ENCODE results near the gene TUBB6. TPM values are rescaled to one million over a fixed set of nuclear protein-coding genes. Genes with fewer than 3 reads are reported as not detected.

Gene TUBB6
- total and polyA plus RNA-seq, 9 donors: 230 to 347 (median 284) TPM

DNA sequence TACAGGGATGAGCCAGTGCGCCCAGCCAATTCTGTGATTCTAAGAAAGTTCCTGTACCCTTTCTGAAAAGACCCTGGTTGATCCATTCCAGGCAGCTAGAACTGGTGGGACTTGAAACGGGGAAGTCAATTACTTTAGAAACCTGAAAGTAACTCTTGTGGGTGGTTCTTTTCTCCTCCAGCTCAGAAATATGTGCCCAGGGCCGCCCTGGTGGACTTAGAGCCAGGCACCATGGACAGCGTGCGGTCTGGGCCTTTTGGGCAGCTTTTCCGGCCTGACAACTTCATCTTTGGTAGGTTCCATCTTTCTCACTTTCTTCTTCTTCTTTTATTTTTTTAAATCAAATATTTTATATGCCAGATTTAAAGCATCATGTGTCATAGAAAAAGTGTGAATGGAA lies 2.7 kb downstream of the TUBB6 start:
- WGBS (ENCODE audit: insufficient coverage): 79% methylated on average over 2 of the region's 6 CpGs
- Histone ChIP-seq H3K36me3 (ENCODE audit: control insufficient read depth, insufficient read depth, low read length) (peaks cover 44% of the 10 kb centered on the region), H3K27me3 (ENCODE audit: control insufficient read depth, insufficient read depth, low read length) (peaks cover 2% of the 10 kb centered on the region), H3K4me3 (ENCODE audit: low read length) (no peak overlapping the region), H3K4me1 (ENCODE audit: control insufficient read depth, insufficient read depth, low read length) (peaks cover 50% of the 10 kb centered on the region), H3K9me3 (replicated peaks; ENCODE audit: control insufficient read depth, low read depth, low read length) (peaks cover 3% of the 10 kb centered on the region), H3K27ac (ENCODE audit: low read length) (no peak overlapping the region)
- no peak for DNase-seq

DNA sequence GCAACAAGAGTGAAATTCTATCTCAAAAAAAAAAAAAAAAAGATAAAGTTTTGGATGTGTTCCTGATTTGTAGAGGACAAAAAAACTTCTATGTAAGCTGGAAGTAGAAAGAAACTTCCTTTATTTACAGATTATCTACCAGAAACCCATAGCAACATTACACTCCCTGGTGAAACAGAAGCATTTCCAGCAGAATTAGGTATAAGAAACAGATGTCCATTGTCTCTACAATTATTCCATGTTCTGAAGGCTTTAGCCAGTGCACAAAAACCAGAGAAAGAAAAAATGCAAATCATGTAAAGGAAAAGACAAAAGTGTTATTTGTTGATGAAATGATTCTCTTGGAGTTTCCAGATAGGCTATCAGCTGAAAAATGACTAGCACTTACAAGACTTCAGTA lies 4.9 kb downstream of the TUBB6 start:
- no peaks in the 10 kb centered on the region for H3K27me3 ChIP-seq (ENCODE audit: control insufficient read depth, insufficient read depth, low read length)
- H3K4me1 ChIP-seq (ENCODE audit: control insufficient read depth, insufficient read depth, low read length): peaks cover 46% of the 10 kb centered on the region
- peaks cover 3% of the 10 kb centered on the region for H3K9me3 ChIP-seq (replicated peaks; ENCODE audit: control insufficient read depth, low read depth, low read length)
- no peak overlapping the region for H3K27ac ChIP-seq (ENCODE audit: low read length)
- no peak overlapping the region for H3K4me3 ChIP-seq (ENCODE audit: low read length)
- no peak for DNase-seq
- H3K36me3 ChIP-seq (ENCODE audit: control insufficient read depth, insufficient read depth, low read length): peaks cover 59% of the 10 kb centered on the region

- H3K4me1 ChIP-seq (ENCODE audit: control insufficient read depth, insufficient read depth, low read length): peaks cover 53% of the 10 kb centered on the region
- DNase-seq: no peak
- H3K27me3 ChIP-seq (ENCODE audit: control insufficient read depth, insufficient read depth, low read length): no peaks in the 10 kb centered on the region
- H3K27ac ChIP-seq (ENCODE audit: low read length): peak overlapping the region; percentile 57
- H3K36me3 ChIP-seq (ENCODE audit: control insufficient read depth, insufficient read depth, low read length): peaks cover 66% of the 10 kb centered on the region
- no peak overlapping the region for H3K4me3 ChIP-seq (ENCODE audit: low read length)
- 70% methylated on average over 2 of the region's 5 CpGs for WGBS (ENCODE audit: insufficient coverage)
- peaks cover 3% of the 10 kb centered on the region for H3K9me3 ChIP-seq (replicated peaks; ENCODE audit: control insufficient read depth, low read depth, low read length)
These were observed 5.6 kb downstream of the TUBB6 start for GRCh38 chr18:12313530-12314245.

DNA sequence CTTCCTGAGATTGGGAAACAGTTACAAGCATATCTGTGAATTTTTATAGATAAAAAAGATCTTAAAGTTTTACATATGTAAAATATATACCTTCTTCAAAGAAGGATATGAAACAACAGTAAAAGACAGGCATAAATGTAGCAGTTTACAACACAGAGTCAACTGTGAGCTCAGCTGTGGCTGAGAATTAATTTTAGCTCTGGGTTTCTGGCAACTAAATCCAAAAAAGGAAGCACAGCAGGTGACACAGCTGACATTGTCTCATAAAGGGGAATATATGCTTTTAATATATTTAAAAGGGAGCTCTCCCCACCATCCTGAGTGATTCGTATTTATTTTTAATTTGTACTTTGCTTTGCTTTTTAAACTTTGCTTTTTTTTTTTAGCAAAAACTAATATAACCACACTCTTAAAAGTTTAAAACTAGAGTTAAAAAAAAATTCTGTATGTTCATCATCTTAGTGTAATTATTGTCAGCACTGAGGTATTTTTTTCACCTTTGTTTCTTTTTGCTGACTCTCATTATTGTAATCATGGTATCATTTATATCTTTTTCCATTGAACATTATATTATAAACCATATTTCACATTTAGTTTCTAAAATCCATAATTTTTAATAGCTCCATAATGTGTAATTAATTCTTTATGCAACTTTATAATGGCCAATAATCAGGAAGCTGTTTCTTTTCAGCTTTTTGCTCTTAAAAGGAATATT lies 6.7 kb downstream of the TUBB6 start:
- no peak overlapping the region for H3K4me3 ChIP-seq (ENCODE audit: low read length)
- H3K9me3 ChIP-seq (replicated peaks; ENCODE audit: control insufficient read depth, low read depth, low read length): peaks cover 3% of the 10 kb centered on the region
- peaks cover 67% of the 10 kb centered on the region for H3K36me3 ChIP-seq (ENCODE audit: control insufficient read depth, insufficient read depth, low read length)
- H3K4me1 ChIP-seq (ENCODE audit: control insufficient read depth, insufficient read depth, low read length): peaks cover 47% of the 10 kb centered on the region
- peak; percentile 51 for DNase-seq
- H3K27me3 ChIP-seq (ENCODE audit: control insufficient read depth, insufficient read depth, low read length): no peaks in the 10 kb centered on the region
- no CpG with 5 or more reads among the region's 1 CpG for WGBS (ENCODE audit: insufficient coverage)
- peak overlapping the region; percentile 57 for H3K27ac ChIP-seq (ENCODE audit: low read length)

DNA sequence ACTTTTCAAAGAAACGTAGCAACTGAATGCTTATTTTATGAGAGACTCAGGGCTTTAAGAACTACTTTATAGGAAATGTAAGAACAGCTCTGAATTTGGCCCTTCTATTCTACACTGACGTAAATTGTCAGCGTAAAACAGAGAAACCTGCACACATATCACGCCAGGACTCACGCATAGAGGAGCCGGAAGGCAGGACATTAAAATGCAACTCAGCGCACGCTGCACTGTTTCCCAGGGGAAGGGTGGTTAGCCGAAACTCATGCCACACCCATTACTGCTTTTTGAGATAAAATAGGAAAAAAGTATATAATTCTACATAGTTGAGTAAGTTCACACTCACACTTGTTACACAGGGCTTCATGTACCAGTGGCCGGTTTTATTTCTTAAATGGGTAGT lies 7.4 kb downstream of the TUBB6 start:
- DNase-seq: no peak
- no CpG with 5 or more reads among the region's 10 CpGs for WGBS (ENCODE audit: insufficient coverage)
- peaks cover 42% of the 10 kb centered on the region for H3K4me1 ChIP-seq (ENCODE audit: control insufficient read depth, insufficient read depth, low read length)
- no peak overlapping the region for H3K4me3 ChIP-seq (ENCODE audit: low read length)
- H3K36me3 ChIP-seq (ENCODE audit: control insufficient read depth, insufficient read depth, low read length): peaks cover 62% of the 10 kb centered on the region
- H3K27ac ChIP-seq (ENCODE audit: low read length): peak overlapping the region; percentile 38
- no peaks in the 10 kb centered on the region for H3K27me3 ChIP-seq (ENCODE audit: control insufficient read depth, insufficient read depth, low read length)
- H3K9me3 ChIP-seq (replicated peaks; ENCODE audit: control insufficient read depth, low read depth, low read length): peaks cover 3% of the 10 kb centered on the region

- Histone ChIP-seq H3K4me1 (ENCODE audit: control insufficient read depth, insufficient read depth, low read length) (peaks cover 41% of the 10 kb centered on the region), H3K27me3 (ENCODE audit: control insufficient read depth, insufficient read depth, low read length) (no peaks in the 10 kb centered on the region), H3K36me3 (ENCODE audit: control insufficient read depth, insufficient read depth, low read length) (peaks cover 58% of the 10 kb centered on the region), H3K9me3 (replicated peaks; ENCODE audit: control insufficient read depth, low read depth, low read length) (peaks cover 3% of the 10 kb centered on the region), H3K4me3 (ENCODE audit: low read length) (no peak overlapping the region), H3K27ac (ENCODE audit: low read length) (peak overlapping the region; percentile 49)
- no peak for DNase-seq
- 58% methylated on average over 4 of the region's 5 CpGs for WGBS (ENCODE audit: insufficient coverage)
These were observed 7.9 kb downstream of the TUBB6 start for GRCh38 chr18:12315911-12316310.

DNA sequence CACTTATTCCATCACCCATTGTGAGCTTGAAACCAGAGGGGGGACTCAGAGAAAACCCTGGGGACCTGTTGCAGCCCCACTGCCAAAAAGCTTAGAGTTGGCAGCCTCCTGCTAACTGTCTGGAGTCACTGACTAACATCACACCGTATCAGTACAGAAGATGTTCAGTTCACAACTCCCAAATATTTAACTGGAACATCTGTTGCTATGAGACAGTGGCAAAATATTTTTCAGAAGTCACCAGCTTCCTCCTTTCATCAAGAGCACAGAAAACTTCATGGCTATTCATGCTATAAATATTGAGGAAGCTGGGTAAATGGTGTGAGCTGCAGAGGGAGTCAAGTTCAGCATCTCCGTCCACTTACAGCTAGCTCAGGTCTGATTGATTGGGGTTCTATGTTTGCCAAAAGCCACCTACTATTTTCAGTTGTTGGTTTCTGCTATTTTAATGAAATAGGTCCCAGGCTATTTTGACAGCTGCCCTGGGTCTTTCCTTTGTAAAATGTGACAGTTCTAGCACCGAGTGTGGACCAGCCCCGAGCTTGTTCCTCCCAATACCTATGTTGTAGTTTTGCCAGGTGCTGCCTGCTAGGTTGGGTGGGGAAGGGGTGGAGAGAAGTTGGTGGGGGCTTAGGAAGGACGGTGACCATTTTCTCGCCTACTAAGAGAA lies 9.8 kb downstream of the TUBB6 start:
- 30% methylated on average over 2 of the region's 6 CpGs for WGBS (ENCODE audit: insufficient coverage)
- Histone ChIP-seq H3K27me3 (ENCODE audit: control insufficient read depth, insufficient read depth, low read length) (no peaks in the 10 kb centered on the region), H3K4me3 (ENCODE audit: low read length) (no peak overlapping the region), H3K9me3 (replicated peaks; ENCODE audit: control insufficient read depth, low read depth, low read length) (no peaks in the 10 kb centered on the region), H3K4me1 (ENCODE audit: control insufficient read depth, insufficient read depth, low read length) (peaks cover 45% of the 10 kb centered on the region), H3K36me3 (ENCODE audit: control insufficient read depth, insufficient read depth, low read length) (peaks cover 59% of the 10 kb centered on the region), H3K27ac (ENCODE audit: low read length) (peak overlapping the region; percentile 88)
- peak; percentile 91 for DNase-seq

DNA sequence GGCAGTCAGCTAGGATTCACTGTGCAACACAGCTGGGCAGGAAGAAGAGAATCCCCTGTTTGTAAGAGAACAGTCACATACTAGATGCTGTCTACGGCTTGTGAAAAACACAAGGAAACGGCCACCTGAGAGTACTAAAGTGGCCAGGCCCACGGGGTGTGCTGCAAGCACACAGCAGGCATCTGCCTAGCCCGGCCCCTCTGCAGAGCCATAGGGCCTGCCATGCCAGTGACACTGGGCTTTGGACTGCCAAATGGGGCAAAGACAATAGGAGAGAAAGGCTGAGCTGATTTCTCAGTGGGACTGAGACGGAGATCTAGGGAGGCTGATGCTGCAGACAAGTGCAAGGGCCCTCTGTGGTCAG lies 10.3 kb downstream of the TUBB6 start:
- Histone ChIP-seq H3K27ac (ENCODE audit: low read length) (peak overlapping the region; percentile 88), H3K36me3 (ENCODE audit: control insufficient read depth, insufficient read depth, low read length) (peaks cover 59% of the 10 kb centered on the region), H3K9me3 (replicated peaks; ENCODE audit: control insufficient read depth, low read depth, low read length) (no peaks in the 10 kb centered on the region), H3K4me1 (ENCODE audit: control insufficient read depth, insufficient read depth, low read length) (peaks cover 44% of the 10 kb centered on the region), H3K27me3 (ENCODE audit: control insufficient read depth, insufficient read depth, low read length) (no peaks in the 10 kb centered on the region), H3K4me3 (ENCODE audit: low read length) (no peak overlapping the region)
- DNase-seq: no peak
- 27% methylated on average over 5 of the region's 5 CpGs for WGBS (ENCODE audit: insufficient coverage)

DNA sequence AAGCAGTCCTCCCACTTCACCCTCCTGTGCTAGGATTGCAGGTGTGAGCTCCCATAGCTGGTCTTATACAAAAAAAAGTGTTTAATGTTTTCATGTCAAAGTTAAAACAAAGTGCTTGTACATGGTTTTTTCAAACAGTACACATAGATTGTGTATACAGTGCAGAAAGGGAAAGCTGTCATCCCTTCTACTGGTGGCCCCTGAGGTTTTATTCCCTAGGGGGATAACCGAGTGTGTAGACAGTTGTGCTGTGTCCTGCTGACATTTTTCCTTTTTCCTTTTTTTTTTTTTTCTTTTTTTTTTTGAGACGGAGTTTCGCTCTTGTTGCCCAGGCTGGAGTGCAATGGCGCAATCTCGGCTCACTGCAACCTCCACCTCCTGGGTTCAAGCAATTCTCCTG lies 10.8 kb downstream of the TUBB6 start:
- H3K9me3 ChIP-seq (replicated peaks; ENCODE audit: control insufficient read depth, low read depth, low read length): no peaks in the 10 kb centered on the region
- H3K27ac ChIP-seq (ENCODE audit: low read length): peak overlapping the region; percentile 88
- peaks cover 39% of the 10 kb centered on the region for H3K4me1 ChIP-seq (ENCODE audit: control insufficient read depth, insufficient read depth, low read length)
- no peaks in the 10 kb centered on the region for H3K27me3 ChIP-seq (ENCODE audit: control insufficient read depth, insufficient read depth, low read length)
- H3K4me3 ChIP-seq (ENCODE audit: low read length): no peak overlapping the region
- no peak for DNase-seq
- WGBS (ENCODE audit: insufficient coverage): no CpG with 5 or more reads among the region's 5 CpGs
- H3K36me3 ChIP-seq (ENCODE audit: control insufficient read depth, insufficient read depth, low read length): peaks cover 58% of the 10 kb centered on the region

- Histone ChIP-seq H3K9me3 (replicated peaks; ENCODE audit: control insufficient read depth, low read depth, low read length) (no peaks in the 10 kb centered on the region), H3K27me3 (ENCODE audit: control insufficient read depth, insufficient read depth, low read length) (no peaks in the 10 kb centered on the region), H3K4me1 (ENCODE audit: control insufficient read depth, insufficient read depth, low read length) (peaks cover 21% of the 10 kb centered on the region), H3K4me3 (ENCODE audit: low read length) (no peak overlapping the region), H3K27ac (ENCODE audit: low read length) (no peak overlapping the region), H3K36me3 (ENCODE audit: control insufficient read depth, insufficient read depth, low read length) (peaks cover 63% of the 10 kb centered on the region)
- WGBS (ENCODE audit: insufficient coverage): 61% methylated on average over 4 of the region's 4 CpGs
- no peak for DNase-seq
These were observed 13.3 kb downstream of the TUBB6 start for GRCh38 chr18:12321333-12321732.

Data from muscle of leg (tissue), 11 donors.